Activated CD8-positive, alpha-beta T cell treated with anti-CD3 and anti-CD28 coated beads for 36 hours (primary cell): ENCODE results near the gene TEKT1. TPM values are rescaled to one million over a fixed set of nuclear protein-coding genes. Genes with fewer than 3 reads are reported as not detected.
A peak's percentile ranks its signal among the peaks of the same experiment; 100 is the strongest.
"Not testable (repeated sequence)": the region's sequence is repeated elsewhere in the genome, so short reads cannot be mapped to it uniquely, and the experiment has no call there.

Source experiments
- ATAC-seq: fragments of 200-7000 bp; cut with Tn5 transposase; one replicate; pipeline ENCODE4 v1.10.0; 2021; ENCODE audit warnings: mild to moderate bottlenecking, moderate library complexity
- CTCF ChIA-PET: fragments of 350-600 bp; sonication (Branson Sonifier 250); formaldehyde crosslinking; loops from one replicate; lab custom pipeline; 2021; ENCODE audit warnings: antibody characterized with exemption; lab: Charles Lee
- POLR2A ChIA-PET: fragments of 350-600 bp; sonication (Branson Sonifier 250); formaldehyde crosslinking; loops from one replicate; lab custom pipeline; 2021; ENCODE audit warnings: antibody characterized with exemption; lab: Charles Lee
- DNase-seq: peaks from one replicate; pipeline ENCODE4 v3.0.0-alpha.2; 2020
- H3K27ac Mint-ChIP-seq: one replicate; pipeline ENCODE4 v1.8.0; 2021; ENCODE audit warnings: mild to moderate bottlenecking, mixed read lengths
- H3K27me3 Mint-ChIP-seq: one replicate; pipeline ENCODE4 v1.8.0; 2021; ENCODE audit warnings: mixed read lengths
- H3K36me3 Mint-ChIP-seq: one replicate; pipeline ENCODE4 v1.8.0; 2021; ENCODE audit warnings: low read depth, mixed read lengths
- H3K4me1 Mint-ChIP-seq: one replicate; pipeline ENCODE4 v1.8.0; 2021; ENCODE audit warnings: low read depth, mixed read lengths
- H3K4me3 Mint-ChIP-seq: one replicate; pipeline ENCODE4 v1.8.0; 2021; ENCODE audit warnings: mild to moderate bottlenecking, moderate library complexity, mixed read lengths
- H3K9me3 Mint-ChIP-seq: one replicate; pipeline ENCODE4 v1.8.0; 2021; ENCODE audit warnings: mixed read lengths
- intact Hi-C: fragments of 100-400 bp; cut with micrococcal nuclease; formaldehyde crosslinking; loops from one replicate; pipeline ENCODE4 v1.10.0; 2022
- total RNA-seq, 2 experiments: library from RNA; stranded (reverse); gene quantifications; one replicate each; pipeline ENCODE4 v1.2.3, GENCODE V29; 2021
- TF ChIP-seq, protein P1 (sequence below): fragments of 200-600 bp; IDR thresholded peaks from one replicate; pipeline ENCODE4 v1.8.0; 2022; ENCODE audit warnings: antibody characterized with exemption, mild to moderate bottlenecking

The TEKT1 gene
- total RNA-seq, 2 experiments from 2014 or later = not detected

DNA sequence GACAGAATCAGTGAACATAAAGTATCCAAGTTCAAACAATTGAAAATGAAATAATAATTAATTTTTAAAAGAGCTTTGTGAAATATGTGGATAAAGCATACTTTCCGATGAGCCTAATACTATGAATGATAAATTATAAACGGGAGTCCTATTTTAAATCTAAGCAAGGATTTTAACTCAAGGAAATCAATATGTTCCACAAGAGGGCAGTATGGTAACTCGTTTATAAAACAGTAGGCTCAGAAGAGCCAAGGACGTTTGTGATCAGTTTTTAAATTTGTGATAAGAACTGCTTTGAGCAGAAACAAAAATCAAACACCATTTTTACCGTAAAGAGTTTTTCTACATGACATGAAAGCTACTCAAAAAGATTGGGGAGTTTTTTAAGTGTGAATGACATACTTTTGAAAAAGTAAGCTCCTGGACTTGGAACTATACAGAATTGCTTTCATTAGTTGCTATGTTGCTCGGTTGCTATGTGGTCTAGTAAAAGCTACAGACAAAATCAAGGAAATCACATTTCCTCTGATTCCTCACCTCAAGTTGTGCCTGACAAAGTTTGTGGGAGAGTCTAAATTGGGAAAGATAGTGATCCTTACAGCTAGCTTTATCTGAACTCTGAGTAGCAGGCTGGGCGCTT is 11.8 kb upstream of the TEKT1 start:
- CTCF ChIA-PET = interaction anchor here (0.7 to 3.1 kb wide), 60 partner anchors 8 to 1172 kb away, joined by 3 to 53 read pairs (median 4); partner anchors contain the start of genes RNASEK, TEKT1 and XAF1
- H3K4me1 Mint-ChIP-seq = no peaks in the 10 kb centered on the region
- peaks cover 37% of the 10 kb centered on the region for H3K27me3 Mint-ChIP-seq
- H3K36me3 Mint-ChIP-seq = no peaks in the 10 kb centered on the region
- intact Hi-C loops = no loop called here
- TF ChIP-seq, protein P1, sequence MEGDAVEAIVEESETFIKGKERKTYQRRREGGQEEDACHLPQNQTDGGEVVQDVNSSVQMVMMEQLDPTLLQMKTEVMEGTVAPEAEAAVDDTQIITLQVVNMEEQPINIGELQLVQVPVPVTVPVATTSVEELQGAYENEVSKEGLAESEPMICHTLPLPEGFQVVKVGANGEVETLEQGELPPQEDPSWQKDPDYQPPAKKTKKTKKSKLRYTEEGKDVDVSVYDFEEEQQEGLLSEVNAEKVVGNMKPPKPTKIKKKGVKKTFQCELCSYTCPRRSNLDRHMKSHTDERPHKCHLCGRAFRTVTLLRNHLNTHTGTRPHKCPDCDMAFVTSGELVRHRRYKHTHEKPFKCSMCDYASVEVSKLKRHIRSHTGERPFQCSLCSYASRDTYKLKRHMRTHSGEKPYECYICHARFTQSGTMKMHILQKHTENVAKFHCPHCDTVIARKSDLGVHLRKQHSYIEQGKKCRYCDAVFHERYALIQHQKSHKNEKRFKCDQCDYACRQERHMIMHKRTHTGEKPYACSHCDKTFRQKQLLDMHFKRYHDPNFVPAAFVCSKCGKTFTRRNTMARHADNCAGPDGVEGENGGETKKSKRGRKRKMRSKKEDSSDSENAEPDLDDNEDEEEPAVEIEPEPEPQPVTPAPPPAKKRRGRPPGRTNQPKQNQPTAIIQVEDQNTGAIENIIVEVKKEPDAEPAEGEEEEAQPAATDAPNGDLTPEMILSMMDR = peak; percentile 59
- no peaks in the 10 kb centered on the region for H3K9me3 Mint-ChIP-seq
- POLR2A ChIA-PET = interaction anchor here (0.8 to 1.1 kb wide), 3 partner anchors 51 to 170 kb away, joined by 3 read pairs; no protein-coding TSS in a partner anchor
- no peak for DNase-seq
- H3K4me3 Mint-ChIP-seq = no peak overlapping the region
- no peak for ATAC-seq
- H3K27ac Mint-ChIP-seq = no peak overlapping the region

DNA sequence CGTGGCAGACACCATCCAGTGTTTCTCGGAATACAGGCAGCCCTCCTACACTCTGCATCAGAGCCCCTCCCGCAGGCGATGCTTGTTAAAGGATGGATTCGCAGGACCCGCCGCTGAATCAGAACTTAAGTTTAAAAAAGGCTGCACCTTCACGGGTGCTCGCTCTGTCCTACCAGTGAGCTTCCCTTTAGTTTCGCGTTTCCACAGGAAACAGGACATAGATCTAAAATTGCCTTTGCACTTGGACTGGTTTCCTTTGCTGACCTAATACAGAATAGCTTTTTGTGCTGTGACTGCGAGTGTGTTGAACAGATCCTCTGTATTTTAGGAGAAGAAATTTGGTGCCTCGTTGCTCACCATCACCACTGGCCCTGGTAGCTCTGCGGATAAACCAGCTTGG is 10.2 kb upstream of the TEKT1 start:
- ATAC-seq, H3K27ac Mint-ChIP-seq, H3K9me3 Mint-ChIP-seq, H3K4me1 Mint-ChIP-seq, H3K4me3 Mint-ChIP-seq, H3K36me3 Mint-ChIP-seq, DNase-seq, POLR2A ChIA-PET, intact Hi-C loops: not testable (repeated sequence)
- CTCF ChIA-PET = interaction anchor here (0.9 to 3.1 kb wide), 6 partner anchors 26 to 162 kb away, joined by 3 to 53 read pairs (median 10); no protein-coding TSS in a partner anchor
- peaks cover 36% of the 10 kb centered on the region for H3K27me3 Mint-ChIP-seq

- intact Hi-C loops = no loop called here
- no peaks in the 10 kb centered on the region for H3K36me3 Mint-ChIP-seq
- CTCF ChIA-PET = interaction anchor here (2.1 kb wide), 1 partner anchor 13 kb away, joined by 11 read pairs; no protein-coding TSS in a partner anchor
- ATAC-seq (no peak), DNase-seq (no peak)
- POLR2A ChIA-PET = no interaction called here
- TF ChIP-seq, protein P1 = no peak
- peaks cover 42% of the 10 kb centered on the region for H3K27me3 Mint-ChIP-seq
- no peaks in the 10 kb centered on the region for H3K9me3 Mint-ChIP-seq
- H3K27ac Mint-ChIP-seq = no peak overlapping the region
- H3K4me3 Mint-ChIP-seq = no peak overlapping the region
- H3K4me1 Mint-ChIP-seq = peaks cover 12% of the 10 kb centered on the region
Observed at GRCh38 chr17:6830383-6830986, 1.0 kb downstream of the TEKT1 start.

DNA sequence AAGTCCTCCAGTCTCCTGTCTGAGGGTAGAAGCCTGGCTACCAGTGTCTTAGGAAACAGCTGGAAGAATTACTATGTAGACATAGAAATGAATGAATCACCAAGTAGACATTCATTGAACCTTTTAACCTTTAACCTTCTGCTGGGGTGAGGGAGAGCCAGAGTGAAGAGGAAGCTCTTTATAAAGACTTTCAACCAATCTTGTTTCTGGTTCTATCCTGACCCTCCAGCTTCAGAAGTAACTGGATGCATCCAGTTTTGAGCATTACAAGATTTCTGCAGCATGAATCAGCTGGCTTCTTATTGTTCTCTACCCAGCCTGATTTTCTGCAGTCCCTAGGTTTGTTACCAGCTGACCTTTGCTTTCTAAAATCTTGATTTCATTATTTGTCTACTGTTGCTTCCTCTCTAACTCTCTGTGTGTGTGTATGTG is 8.5 kb downstream of the TEKT1 start:
- H3K9me3 Mint-ChIP-seq = no peaks in the 10 kb centered on the region
- POLR2A ChIA-PET = interaction anchor here (1.5 kb wide), 1 partner anchor 30 kb away, joined by 7 read pairs; no protein-coding TSS in a partner anchor
- H3K27me3 Mint-ChIP-seq = peaks cover 18% of the 10 kb centered on the region
- no peaks in the 10 kb centered on the region for H3K36me3 Mint-ChIP-seq
- no peak for DNase-seq
- H3K4me1 Mint-ChIP-seq = no peaks in the 10 kb centered on the region
- ATAC-seq = no peak
- CTCF ChIA-PET = interaction anchor here (0.9 to 1.1 kb wide), 3 partner anchors 20 to 181 kb away, joined by 3 to 4 read pairs (median 3); no protein-coding TSS in a partner anchor
- H3K27ac Mint-ChIP-seq = no peak overlapping the region
- TF ChIP-seq, protein P1 = no peak
- intact Hi-C loops = no loop called here
- no peak overlapping the region for H3K4me3 Mint-ChIP-seq

DNA sequence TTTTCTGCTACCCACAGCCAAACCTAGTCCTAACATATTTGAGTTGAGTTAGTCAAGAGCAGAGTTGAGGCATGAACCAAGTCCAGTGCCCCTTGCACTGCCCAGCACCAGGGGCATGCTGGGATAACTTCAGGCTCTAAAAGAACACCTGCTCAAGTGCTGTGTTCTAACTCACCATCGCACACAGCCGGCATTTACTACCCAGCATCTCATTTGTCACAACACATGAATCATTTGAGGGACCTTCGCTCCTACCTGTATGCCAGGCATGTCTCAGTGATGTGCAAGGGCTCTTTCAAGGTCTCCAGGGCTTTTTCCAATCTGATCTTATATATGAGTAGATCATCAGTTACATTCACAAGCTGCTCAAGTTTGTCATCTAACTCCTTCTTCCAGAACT is 12.6 kb downstream of the TEKT1 start:
- Mint-ChIP-seq H3K27me3 (peaks cover 11% of the 10 kb centered on the region), H3K4me3 (no peak overlapping the region), H3K27ac (no peak overlapping the region), H3K4me1 (no peaks in the 10 kb centered on the region), H3K36me3 (no peaks in the 10 kb centered on the region), H3K9me3 (no peaks in the 10 kb centered on the region)
- DNase-seq = no peak
- POLR2A ChIA-PET = interaction anchor here (0.5 to 0.6 kb wide), 2 partner anchors 32 to 86 kb away, joined by 3 read pairs; no protein-coding TSS in a partner anchor
- no peak for ATAC-seq
- CTCF ChIA-PET = interaction anchor here (1.3 kb wide), 2 partner anchors 25 to 92 kb away, joined by 3 read pairs; no protein-coding TSS in a partner anchor
- TF ChIP-seq, protein P1 = no peak
- intact Hi-C loops = no loop called here

- intact Hi-C loops, H3K4me3 Mint-ChIP-seq: not testable (repeated sequence)
Observed at GRCh38 chr17:6816368-6816767, 15.2 kb downstream of the TEKT1 start.

More at GRCh38 chr17:6816368-6816767, 15.2 kb downstream of the TEKT1 start:
- H3K27ac Mint-ChIP-seq, CTCF ChIA-PET, POLR2A ChIA-PET, DNase-seq, H3K4me1 Mint-ChIP-seq, H3K9me3 Mint-ChIP-seq, ATAC-seq, H3K36me3 Mint-ChIP-seq: not testable (repeated sequence)
- peaks cover 11% of the 10 kb centered on the region for H3K27me3 Mint-ChIP-seq
